ENCODE measurements around the gene HIC1.

HIC1 gene

DNA sequence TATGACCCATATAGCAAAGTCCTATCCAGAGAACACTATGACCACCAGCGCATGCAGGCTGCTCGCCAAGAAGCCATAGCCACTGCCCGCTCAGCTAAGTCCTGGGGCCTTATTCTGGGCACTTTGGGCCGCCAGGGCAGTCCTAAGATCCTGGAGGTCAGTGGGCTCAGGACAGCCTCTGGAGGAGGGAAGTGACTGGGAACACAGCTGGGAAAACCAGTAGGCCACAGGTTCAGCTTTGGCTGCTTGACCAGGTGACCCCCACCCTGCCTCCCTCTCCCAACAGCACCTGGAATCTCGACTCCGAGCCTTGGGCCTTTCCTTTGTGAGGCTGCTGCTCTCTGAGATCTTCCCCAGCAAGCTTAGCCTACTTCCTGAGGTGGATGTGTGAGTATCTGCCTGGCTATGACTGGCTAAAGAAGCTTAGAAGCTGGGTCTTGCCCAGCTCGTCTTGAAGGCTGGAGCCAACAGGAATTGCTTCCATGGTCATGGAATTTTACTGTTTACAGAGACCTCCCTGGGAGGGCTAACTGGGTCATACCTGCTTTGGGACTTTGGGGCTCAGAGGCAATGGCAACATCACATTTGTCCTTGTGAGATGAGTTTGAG lies 14.6 kb upstream of the HIC1 start:
- Histone ChIP-seq H3K4me3 (no peak overlapping the region), H3K36me3 (peaks cover 22 to 68% (median 52%) of the 10 kb centered on the region in 3 donors)
- intact Hi-C loops (cut with DNase I; ENCODE audit: low total_unique reads), result no loop called here

DNA sequence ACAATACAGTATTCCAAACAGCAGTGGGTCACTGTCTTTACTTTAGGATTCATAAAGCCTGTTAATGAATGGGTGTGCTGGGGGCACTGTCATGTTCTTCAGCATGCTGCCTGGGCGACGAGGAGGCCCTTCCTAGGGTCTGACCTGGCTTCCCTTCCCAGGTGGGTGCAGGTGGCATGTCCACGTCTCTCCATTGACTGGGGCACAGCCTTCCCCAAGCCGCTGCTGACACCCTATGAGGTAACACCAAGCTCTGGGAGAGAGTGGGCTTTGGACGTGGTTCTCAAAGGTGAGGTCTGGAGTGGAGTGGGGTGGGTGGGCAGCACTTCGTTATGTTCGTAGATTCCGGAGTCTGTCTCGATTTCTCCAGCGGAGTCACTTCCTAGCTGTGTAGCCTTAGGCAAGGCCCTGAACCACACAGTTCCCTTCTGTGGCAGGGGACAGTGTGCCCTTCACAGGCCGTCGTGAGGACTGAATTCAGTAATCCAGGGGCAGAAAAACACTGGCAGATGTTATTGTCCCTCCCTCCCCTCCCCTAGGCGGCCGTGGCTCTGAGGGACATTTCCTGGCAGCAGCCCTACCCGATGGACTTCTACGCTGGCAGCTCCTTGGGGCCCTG lies 13.9 kb upstream of the HIC1 start:
- peaks cover 0 to 2% of the 10 kb centered on the region in 2 donors for H3K27me3 ChIP-seq
- no peak for DNase-seq
- H3K9me3 ChIP-seq, result no peaks in the 10 kb centered on the region
- peaks cover 0 to 33% (median 25%) of the 10 kb centered on the region in 4 donors for H3K4me1 ChIP-seq
- peaks cover 17 to 60% (median 46%) of the 10 kb centered on the region in 3 donors for H3K36me3 ChIP-seq
- peak overlapping the region; percentile 83 to 89 for H3K27ac ChIP-seq
- TF ChIP-seq, protein P1, sequence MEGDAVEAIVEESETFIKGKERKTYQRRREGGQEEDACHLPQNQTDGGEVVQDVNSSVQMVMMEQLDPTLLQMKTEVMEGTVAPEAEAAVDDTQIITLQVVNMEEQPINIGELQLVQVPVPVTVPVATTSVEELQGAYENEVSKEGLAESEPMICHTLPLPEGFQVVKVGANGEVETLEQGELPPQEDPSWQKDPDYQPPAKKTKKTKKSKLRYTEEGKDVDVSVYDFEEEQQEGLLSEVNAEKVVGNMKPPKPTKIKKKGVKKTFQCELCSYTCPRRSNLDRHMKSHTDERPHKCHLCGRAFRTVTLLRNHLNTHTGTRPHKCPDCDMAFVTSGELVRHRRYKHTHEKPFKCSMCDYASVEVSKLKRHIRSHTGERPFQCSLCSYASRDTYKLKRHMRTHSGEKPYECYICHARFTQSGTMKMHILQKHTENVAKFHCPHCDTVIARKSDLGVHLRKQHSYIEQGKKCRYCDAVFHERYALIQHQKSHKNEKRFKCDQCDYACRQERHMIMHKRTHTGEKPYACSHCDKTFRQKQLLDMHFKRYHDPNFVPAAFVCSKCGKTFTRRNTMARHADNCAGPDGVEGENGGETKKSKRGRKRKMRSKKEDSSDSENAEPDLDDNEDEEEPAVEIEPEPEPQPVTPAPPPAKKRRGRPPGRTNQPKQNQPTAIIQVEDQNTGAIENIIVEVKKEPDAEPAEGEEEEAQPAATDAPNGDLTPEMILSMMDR (IDR thresholded peaks at IDR 0.05), result no peak
- H3K4me3 ChIP-seq, result peak overlapping the region; percentile 72 to 75
- intact Hi-C loops (cut with DNase I; ENCODE audit: low total_unique reads), result no loop called here

More for the DNA sequence above, 14.6 kb upstream of the HIC1 start:
- Histone ChIP-seq H3K27me3 (no peaks in the 10 kb centered on the region), H3K27ac (no peak overlapping the region), H3K4me1 (peaks cover 0 to 33% (median 25%) of the 10 kb centered on the region in 4 donors), H3K9me3 (no peaks in the 10 kb centered on the region)
- TF ChIP-seq, protein P1 (IDR thresholded peaks at IDR 0.05), result no peak
- no peak for DNase-seq

DNA sequence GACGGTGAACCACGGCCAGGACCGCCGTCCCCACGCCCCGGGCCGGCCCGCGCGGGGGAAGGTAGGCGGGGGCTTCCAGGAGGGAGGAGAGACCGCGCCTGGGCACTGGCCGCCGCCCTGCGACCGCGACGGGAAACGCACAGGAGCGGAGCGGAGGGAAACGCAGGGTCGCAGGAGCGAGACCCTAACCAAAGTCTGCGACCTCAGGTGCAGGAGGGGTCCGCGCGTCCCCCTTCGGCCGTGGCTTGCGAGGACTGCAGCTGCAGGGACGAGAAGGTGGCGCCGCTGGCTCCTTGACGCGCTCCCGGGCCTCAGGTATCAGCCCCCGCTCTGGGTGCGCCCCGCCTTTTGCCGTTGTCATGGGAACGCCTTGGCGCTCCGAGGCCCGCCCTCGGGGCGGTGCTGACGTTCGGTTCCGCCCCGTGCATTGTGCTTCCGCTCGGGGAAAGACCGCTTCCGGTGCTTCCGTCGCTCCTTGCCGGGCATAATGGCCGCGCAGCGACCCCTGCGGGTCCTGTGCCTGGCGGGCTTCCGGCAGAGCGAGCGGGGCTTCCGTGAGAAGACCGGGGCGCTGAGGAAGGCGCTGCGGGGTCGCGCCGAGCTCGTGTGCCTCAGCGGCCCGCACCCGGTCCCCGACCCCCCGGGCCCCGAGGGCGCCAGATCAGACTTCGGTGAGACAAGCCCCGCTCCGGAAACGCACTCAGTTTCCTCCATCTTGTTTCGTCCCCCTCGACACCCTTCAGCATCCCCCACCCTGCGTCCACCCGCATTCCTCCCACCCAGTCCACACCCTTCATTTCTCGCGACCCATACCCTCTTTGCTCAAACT lies 13.1 kb upstream of the HIC1 start, which contains the start of gene OVCA2:
Gene OVCA2, plus strand, starts transcription at position 462 of the 829 bp plus-strand sequence. Its CDS starts 26 bp downstream, at position 488.
- intact Hi-C loops (cut with DNase I; ENCODE audit: low total_unique reads), result no loop called here
- peaks cover 10 to 53% (median 39%) of the 10 kb centered on the region in 3 donors for H3K36me3 ChIP-seq
- peak; percentile 89 to 94 for DNase-seq
- TF ChIP-seq, protein P1 (IDR thresholded peaks at IDR 0.05), result peak; percentile 44
- H3K4me3 ChIP-seq, result peak within 1 kb of the TSS; percentile 72 to 75
- peaks cover 0 to 33% (median 25%) of the 10 kb centered on the region in 4 donors for H3K4me1 ChIP-seq
- no peaks in the 10 kb centered on the region for H3K9me3 ChIP-seq
- peak within 1 kb of the TSS; percentile 83 to 89 for H3K27ac ChIP-seq
- H3K27me3 ChIP-seq, result peaks cover 0 to 4% of the 10 kb centered on the region in 2 donors

DNA sequence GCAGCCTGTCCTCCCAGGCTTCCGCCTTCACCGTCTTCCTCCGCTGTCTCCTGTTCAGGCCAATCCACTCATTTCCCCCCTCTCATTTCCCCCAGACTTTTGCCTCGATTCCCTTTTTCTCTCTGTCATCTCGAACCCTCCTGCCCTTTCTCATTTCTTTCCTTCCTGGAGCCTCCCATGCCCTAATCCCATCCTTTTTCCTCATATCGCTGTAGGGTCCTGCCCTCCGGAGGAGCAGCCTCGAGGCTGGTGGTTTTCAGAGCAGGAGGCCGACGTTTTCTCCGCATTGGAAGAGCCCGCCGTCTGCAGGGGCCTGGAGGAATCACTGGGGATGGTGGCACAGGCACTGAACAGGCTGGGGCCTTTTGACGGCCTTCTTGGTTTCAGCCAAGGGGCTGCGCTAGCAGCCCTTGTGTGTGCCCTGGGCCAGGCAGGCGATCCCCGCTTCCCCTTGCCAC lies 12.5 kb upstream of the HIC1 start:
- Histone ChIP-seq H3K27me3 (peaks cover 0 to 4% of the 10 kb centered on the region in 2 donors), H3K9me3 (no peaks in the 10 kb centered on the region), H3K36me3 (peaks cover 3 to 47% (median 33%) of the 10 kb centered on the region in 3 donors), H3K27ac (peak overlapping the region; percentile 83 to 89), H3K4me1 (peaks cover 0 to 33% (median 25%) of the 10 kb centered on the region in 4 donors), H3K4me3 (peak overlapping the region; percentile 72 to 75)
- TF ChIP-seq, protein P1 (IDR thresholded peaks at IDR 0.05), result no peak
- intact Hi-C loops (cut with DNase I; ENCODE audit: low total_unique reads), result no loop called here
- no peak for DNase-seq

DNA sequence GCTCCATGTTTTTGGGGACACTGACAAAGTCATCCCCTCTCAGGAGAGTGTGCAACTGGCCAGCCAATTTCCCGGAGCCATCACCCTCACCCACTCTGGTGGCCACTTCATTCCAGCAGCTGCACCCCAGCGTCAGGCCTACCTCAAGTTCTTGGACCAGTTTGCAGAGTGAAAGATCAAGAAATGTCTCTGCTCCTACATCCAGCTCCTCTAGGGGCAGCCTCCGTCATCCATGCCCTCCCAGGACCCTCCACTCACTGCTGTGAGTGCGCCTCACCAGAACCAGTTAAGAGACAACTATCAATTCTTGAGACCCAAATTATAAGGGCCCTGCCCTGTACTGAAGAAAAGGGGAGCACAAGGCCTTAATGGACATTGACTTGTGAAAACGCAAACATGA lies 12.0 kb upstream of the HIC1 start:
- Histone ChIP-seq H3K27ac (peak overlapping the region; percentile 83 to 89), H3K36me3 (peaks cover 0 to 41% (median 28%) of the 10 kb centered on the region in 3 donors), H3K27me3 (peaks cover 0 to 6% of the 10 kb centered on the region in 2 donors), H3K4me3 (peak overlapping the region; percentile 72 to 75), H3K9me3 (no peaks in the 10 kb centered on the region), H3K4me1 (peaks cover 0 to 33% (median 25%) of the 10 kb centered on the region in 4 donors)
- no peak for DNase-seq
- intact Hi-C loops (cut with DNase I; ENCODE audit: low total_unique reads), result no loop called here
- TF ChIP-seq, protein P1 (IDR thresholded peaks at IDR 0.05), result no peak
